ENCODE results near the gene ACTL6B.
"Not testable (repeated sequence)": the region's sequence is repeated elsewhere in the genome, so short reads cannot be mapped to it uniquely, and the experiment has no call there.

ACTL6B gene

DNA sequence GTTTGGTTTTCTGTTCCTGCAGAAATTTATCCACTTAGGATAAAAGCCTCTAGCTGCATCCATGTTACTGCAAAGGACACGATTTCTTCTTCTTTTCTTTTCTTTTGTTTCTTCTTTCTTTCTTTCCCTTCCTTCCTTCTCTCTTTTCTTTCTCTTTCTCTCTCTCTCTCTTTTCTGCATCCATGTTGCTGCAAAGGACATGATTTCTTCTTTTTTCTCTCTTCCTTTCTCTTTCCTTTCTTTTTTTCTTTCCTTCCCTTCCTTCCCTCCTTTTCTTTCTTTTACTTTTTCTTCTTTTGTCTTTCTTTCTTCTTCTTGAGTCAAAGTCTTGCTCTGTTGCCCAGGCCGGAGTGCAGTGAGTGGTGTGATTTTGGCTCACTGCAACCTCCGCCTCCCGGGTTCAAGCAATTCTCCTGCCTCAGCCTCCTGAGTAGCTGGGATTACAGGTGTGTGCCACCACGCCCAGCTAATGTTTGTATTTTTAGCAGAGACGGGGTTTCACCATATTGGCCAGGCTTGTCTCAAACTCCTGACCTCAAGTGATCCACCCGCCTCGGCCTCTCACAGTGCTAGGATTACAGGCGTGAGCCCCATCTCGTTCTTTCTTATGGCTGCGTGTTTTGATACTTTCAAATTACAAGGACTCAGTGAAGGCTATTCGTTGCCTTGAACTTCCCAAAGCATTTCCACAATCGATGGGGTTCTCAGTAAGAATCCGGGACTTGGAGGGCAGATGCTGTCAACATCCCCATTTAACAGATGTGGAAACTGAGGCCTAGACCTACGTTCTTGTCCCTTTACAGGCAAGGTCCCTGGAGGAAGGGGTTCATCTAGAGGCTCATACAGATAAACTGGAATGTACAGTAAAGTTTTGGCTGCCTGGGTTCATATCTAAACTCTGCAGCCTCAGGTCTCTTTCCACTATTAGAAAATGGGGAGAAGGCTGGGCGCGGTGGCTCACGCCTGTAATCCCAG lies 15.4 kb upstream of the ACTL6B start:
- DNase-seq = no peak

DNA sequence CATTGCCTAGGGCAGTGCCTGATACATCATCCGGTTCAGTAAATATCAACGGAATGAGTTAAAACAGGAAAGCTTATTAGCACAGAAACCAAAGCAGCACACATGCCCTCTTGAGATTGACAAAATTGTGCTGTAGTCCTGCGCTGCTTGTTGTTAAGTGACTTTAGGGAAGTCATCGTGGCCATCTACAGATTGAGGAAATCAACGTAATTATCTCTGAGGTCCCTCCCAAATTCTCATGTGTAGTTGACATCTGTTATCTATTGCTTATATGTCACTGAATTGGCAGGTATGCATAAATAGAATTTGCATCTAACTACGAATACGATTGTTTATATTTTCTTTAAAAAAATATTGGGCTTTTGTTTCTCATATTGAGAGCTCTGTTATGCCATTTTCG lies 13.8 kb upstream of the ACTL6B start:
- DNase-seq = no peak

- DNase-seq = not testable (repeated sequence)
These were observed 12.9 kb upstream of the ACTL6B start for GRCh38 chr7:100669106-100669505.

DNA sequence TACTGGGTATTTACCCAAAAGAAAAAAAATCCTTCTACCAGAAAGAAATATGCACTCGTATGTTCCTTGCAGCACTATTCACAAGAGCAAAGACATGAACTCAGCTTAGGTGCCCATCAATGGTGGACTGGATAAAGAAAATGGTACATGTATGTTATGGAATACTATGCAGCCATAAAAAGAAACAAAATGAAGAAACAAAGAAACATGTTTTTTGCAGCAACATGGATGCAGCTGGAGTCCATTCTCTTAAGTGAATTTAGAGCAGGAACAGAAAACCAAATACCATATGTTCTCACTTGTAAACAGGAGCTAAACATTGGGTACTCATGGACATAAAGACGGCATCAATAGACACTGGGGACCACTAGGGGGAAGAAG lies 11.8 kb upstream of the ACTL6B start:
- no peak for DNase-seq

- DNase-seq = no peak
These were observed 11.3 kb upstream of the ACTL6B start for GRCh38 chr7:100667331-100668068.

DNA sequence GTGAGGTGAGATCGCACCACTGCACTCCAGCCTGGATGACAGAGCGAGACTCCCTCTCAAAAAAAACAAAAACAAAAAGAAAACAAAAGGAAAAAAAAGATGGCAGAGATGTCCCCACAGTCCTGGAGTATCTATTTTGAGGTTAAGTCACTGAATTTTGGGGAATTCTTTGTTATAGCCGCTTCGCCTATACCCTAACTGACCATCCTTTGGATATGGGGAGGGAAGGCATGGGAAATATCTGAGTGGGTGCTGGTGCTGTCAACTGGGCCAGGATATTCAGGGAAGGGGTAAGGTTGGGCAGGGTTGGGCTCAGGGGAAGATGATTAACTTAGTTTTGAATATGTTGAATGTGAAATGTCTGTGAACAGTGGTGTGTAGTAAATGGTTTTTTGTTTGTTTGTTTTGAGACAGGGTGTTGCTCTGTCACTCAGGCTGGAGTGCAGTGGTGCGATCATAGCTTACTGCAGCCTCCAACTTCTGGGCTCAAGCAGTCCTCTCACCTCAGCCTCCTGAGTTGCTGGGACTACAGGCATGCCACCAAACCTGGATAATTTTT lies 9.0 kb upstream of the ACTL6B start:
- DNase-seq = no peak

- DNase-seq = not testable (repeated sequence)
These were observed 6.0 kb upstream of the ACTL6B start for GRCh38 chr7:100662194-100662776.

DNA sequence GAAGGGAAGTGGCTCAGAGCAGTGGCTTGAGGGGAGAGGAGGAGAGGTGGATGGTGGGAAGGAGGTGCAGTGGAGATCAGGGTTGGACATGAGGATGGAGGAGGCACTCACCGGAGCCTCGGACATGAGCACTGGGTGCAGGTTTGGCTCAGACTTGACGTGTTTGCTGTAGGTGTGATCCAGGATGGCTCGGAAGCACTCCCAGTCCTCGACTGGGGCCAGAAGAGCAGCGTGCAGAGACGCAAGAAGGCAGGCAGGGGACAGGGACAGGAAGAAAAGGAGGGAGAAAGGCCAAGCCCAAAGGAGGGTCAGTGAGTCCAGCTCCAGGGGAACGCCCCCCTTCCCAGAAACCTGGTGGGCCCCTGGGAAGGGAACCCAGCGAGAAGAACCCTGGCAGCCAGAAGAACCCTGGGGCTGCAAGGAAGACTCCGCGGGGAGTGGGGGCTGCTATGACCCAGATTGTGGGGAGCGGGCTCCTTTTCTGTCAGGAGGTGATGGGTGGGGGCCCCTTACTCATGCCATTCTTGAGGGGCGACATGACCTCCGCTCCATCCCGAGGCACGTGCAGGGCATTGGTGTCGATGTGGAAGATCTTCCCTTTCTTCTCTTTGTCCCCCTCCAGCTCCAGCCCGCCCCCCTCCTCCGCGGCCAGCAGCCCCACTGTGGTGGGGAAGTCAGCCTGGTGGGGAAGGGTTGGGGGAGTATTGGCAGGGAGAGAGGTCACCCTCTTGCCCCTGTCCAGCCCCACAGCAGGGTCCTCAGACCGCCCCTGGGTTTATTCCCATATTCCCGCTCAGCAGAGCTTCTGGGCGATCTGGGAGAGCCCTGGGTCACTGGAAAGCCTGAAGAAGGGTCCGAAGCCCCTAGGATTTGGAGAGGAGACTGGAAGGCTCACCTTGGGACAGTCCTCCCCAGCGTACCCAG lies 1.1 kb downstream of the ACTL6B start:
- DNase-seq = no peak

DNA sequence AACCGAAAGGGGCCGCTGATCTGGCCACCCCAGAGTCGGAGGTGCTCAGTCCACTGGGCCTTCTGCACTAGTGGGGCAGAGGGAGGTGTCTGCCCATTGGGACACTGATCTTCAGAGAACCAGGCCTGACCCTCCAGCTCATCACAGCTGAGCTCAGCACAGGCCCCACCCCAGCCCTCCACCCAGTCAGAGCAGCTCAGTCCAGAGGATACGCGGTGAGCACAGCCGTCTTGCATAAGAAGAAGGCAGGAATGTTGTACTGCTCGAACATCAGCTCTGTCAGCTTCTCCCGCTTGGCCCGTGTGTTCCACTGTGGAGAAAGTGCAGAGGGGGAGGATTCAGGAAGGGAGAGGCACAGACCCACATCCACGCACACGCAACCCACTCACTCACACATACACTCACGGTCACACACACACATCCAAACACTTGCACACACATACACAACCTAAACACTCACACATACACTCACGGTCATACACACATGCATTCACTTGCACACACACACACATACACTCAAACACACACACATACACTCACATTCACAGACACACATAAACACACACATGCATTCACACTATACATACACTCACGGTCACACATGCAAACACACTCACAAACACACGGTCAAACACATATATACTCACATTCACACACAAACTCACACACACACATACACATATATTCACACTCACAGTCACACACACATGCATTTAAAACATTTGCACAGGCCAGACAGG lies 6.3 kb downstream of the ACTL6B start:
- DNase-seq = no peak

DNA sequence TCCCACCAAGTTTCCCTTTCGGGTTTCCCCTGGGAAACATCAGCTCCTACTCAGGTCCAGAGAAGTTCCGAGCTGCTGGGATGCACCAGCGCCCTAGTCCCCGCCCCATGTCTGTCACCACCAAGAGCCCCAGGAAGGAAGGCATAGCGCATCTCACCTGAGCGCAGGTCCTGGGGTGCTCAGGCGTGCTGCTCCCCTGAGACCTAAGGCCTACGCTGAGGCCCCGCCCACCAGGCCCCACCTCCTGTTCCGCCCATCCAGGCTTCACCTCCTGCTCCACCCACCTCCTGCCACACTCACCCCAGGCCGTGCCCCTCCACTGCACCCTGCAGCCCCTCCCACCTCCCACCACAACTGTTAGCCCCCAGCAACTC lies 13.7 kb downstream of the ACTL6B start:
- no peak for DNase-seq

- no peak for DNase-seq
These were observed 14.3 kb downstream of the ACTL6B start for GRCh38 chr7:100641860-100642533.

DNA sequence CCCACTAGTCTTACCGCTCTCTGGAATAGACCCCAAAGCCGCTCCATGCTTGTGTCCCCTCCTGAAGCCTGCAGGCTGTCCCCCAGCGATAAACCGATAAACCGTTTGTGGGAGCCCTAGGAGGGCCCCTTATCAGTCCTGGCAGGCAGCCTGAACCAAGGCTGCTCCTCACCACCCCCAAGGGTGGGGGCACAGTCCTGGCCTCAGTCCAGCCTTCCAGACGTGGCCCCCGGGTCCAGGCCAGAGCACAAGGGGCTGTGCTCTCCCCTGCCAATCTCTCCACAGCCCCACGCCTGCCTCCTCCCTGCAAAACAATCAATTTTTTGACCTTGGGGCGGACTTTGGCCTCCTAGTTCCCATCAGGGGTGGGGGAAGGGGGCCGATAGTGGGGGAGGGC lies 14.8 kb downstream of the ACTL6B start, which contains the start of gene TFR2:
Gene TFR2, minus strand, starts transcription at position 90 of the 397 bp plus-strand sequence. Its CDS starts 43 bp downstream, at position 47.
- no peak for DNase-seq

- no peak for DNase-seq
These were observed 15.5 kb downstream of the ACTL6B start for GRCh38 chr7:100640517-100641440.

- no peak for DNase-seq
These were observed 16.2 kb downstream of the ACTL6B start for GRCh38 chr7:100639995-100640516.

DNA sequence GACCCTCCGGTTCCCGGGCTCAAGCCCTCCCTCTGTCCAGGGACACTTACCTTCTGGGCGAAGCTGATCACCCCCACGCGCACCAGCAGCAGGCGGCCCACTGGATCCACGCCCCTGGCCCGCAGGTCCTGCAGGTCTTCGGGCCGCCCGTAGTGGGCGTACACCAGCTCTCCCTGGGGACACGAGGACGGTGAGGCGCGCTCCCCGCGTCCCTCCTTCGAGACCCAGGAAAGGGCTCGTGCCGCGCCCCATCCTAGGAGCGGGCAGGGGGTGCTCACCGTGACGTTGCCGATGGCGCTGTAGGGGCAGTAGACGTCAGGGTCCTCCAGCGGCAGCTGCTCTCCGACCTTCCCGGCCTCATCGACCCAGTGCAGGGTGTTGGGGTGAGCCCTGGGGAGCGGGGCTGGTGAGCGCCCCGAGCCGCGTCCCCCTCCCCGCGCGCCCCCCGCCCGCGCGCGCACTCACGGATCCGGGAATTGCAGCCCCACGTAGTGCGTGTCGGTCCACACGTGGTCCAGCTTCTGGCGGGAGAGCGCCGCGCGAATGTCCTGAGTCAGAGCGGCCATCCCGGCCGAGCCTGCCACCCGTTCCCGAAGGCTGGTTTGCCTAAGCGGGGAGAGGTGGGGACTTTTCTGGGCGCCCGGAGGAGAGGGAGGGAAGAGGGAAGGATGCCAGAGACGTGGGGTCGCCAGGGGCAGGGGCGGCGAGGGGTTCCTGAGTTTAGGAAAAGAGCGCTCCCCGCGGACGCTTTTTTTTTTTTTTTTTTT lies 23.1 kb downstream of the ACTL6B start:
- DNase-seq = no peak

DNA sequence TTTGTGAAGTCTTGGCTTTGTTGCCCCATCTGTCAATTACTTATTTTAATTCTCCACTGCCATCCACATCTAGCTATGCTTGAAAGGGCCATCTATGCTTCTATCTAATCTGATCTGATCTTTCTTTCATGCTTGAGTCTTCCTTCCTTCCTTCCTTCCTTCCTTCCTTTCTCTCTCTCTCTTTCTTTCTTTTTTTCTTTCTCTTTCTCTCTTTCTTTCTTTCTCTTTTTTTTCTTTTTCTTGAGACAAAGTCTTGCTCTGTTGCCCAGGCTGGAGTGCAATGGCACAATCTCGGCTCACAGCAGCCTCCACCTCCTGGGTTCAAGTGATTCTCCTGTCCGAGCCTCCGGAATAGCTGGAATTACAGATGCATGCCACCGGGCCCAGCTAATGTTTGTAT lies 26.2 kb downstream of the ACTL6B start:
- no peak for DNase-seq

GRCh38 chr7:100629117-100629716 lies 27.0 kb downstream of the ACTL6B start:
- DNase-seq = no peak

GRCh38 chr7:100627238-100627549 lies 29.1 kb downstream of the ACTL6B start:
- no peak for DNase-seq
